ENCODE data around the gene KCNC4.

GRCh38 chr1:110223581-110223980 lies 13.5 kb downstream of the KCNC4 start:
- TF ChIP-seq CTCF (conservative IDR thresholded peaks at IDR 0.05; ENCODE audit: low read depth, low read length) (no peak), EZH2 (IDR thresholded peaks at IDR 0.05; ENCODE audit: borderline replicate concordance, low read depth, low read length, poor library complexity, severe bottlenecking) (no peak)
